Cardiac fibroblast (primary cell): ENCODE data around the gene PELI2.

Experiments
- DNase-seq, 2 donors: peaks; one replicate each; pipeline versions ENCODE4 v3.0.0 to v3.0.0-alpha.2; 2010; ENCODE audit warnings: low read depth in 2 of 2
- H3K4me3 ChIP-seq, 2 donors: replicated peaks in 1 of 2; 1 replicate in 1 of 2; 2 replicates in 1 of 2; pipeline ENCODE4 v1.5.1; 2011; ENCODE audit warnings: low read depth in 2 of 2, low read length in 2 of 2, mild to moderate bottlenecking in 2 of 2, moderate library complexity in 1 of 2
- CTCF ChIP-seq: IDR thresholded peaks from one replicate; pipeline ENCODE4 v1.5.1; 2011; ENCODE audit warnings: low read depth, mild to moderate bottlenecking, low read length, inconsistent platforms

Gene PELI2

GRCh38 chr14:56289155-56289554 is 170.9 kb downstream of the PELI2 start:
- no peak for TF ChIP-seq CTCF
- no peak for DNase-seq
- no peak overlapping the region for H3K4me3 ChIP-seq

GRCh38 chr14:56290195-56290594 is 172.0 kb downstream of the PELI2 start:
- TF ChIP-seq CTCF, result no peak
- H3K4me3 ChIP-seq, result no peak overlapping the region
- DNase-seq, result no peak

GRCh38 chr14:56292970-56293369 is 174.8 kb downstream of the PELI2 start:
- no peak for TF ChIP-seq CTCF
- H3K4me3 ChIP-seq, result no peak overlapping the region
- no peak for DNase-seq

- H3K4me3 ChIP-seq, result no peak overlapping the region
- TF ChIP-seq CTCF, result no peak
- no peak for DNase-seq
These were observed 175.3 kb downstream of the PELI2 start for GRCh38 chr14:56293506-56293905.

- no peak overlapping the region for H3K4me3 ChIP-seq
- TF ChIP-seq CTCF, result no peak
- DNase-seq, result no peak
These were observed 175.9 kb downstream of the PELI2 start for GRCh38 chr14:56294128-56294527.

- H3K4me3 ChIP-seq, result no peak overlapping the region
- no peak for TF ChIP-seq CTCF
- DNase-seq, result no peak
These were observed 177.5 kb downstream of the PELI2 start for GRCh38 chr14:56295743-56296142.

- no peak for TF ChIP-seq CTCF
- H3K4me3 ChIP-seq, result no peak overlapping the region
- DNase-seq, result no peak
These were observed 179.2 kb downstream of the PELI2 start for GRCh38 chr14:56297449-56297848.
